Osteoblast (primary cell): ENCODE results near the gene CCNYL1. TPM values are rescaled to one million over a fixed set of nuclear protein-coding genes. Genes with fewer than 3 reads are reported as not detected.

Experiments
- DNase-seq: peaks from one replicate; pipeline ENCODE4 v3.0.0; 2011; ENCODE audit warnings: low spot score, mixed read lengths; ENCODE audit not compliant: insufficient read length; ENCODE audit errors: missing footprints
- H2AFZ ChIP-seq: 2 replicates; pipeline ENCODE4 v1.6.0; 2011; ENCODE audit warnings: mild to moderate bottlenecking, low read length
- H3K27ac ChIP-seq: 2 replicates; pipeline ENCODE4 v1.5.1; 2011; ENCODE audit warnings: mild to moderate bottlenecking, low read depth, low read length, moderate library complexity
- H3K27me3 ChIP-seq: 2 replicates; pipeline ENCODE4 v1.6.0; 2012; ENCODE audit warnings: mild to moderate bottlenecking, control low read depth, inconsistent platforms, low read length, moderate library complexity; ENCODE audit not compliant: insufficient read depth
- H3K36me3 ChIP-seq: 2 replicates; pipeline ENCODE4 v1.5.1; 2011; ENCODE audit warnings: mild to moderate bottlenecking, low read length, control low read depth, moderate library complexity; ENCODE audit not compliant: insufficient read depth
- H3K4me1 ChIP-seq: 2 replicates; pipeline ENCODE4 v1.5.1; 2011; ENCODE audit warnings: mild to moderate bottlenecking, low read length, control low read depth, moderate library complexity; ENCODE audit not compliant: insufficient read depth
- H3K4me2 ChIP-seq: 2 replicates; pipeline ENCODE4 v1.6.0; 2011; ENCODE audit warnings: mild to moderate bottlenecking, low read length; ENCODE audit not compliant: insufficient read depth
- H3K4me3 ChIP-seq: fragments of 200-600 bp; sonication (generic); 3 replicates; pipeline ENCODE4 v1.5.1; 2012; ENCODE audit warnings: mild to moderate bottlenecking, low read length, inconsistent platforms; ENCODE audit not compliant: insufficient read depth
- H3K79me2 ChIP-seq: 2 replicates; pipeline ENCODE4 v1.6.0; 2012; ENCODE audit warnings: mild to moderate bottlenecking, low read length, control low read depth, inconsistent platforms; ENCODE audit not compliant: insufficient read depth
- H3K9me3 ChIP-seq: 2 replicates; pipeline ENCODE4 v1.5.1; 2011; ENCODE audit warnings: low read depth, low read length, control low read depth
- H4K20me1 ChIP-seq: 2 replicates; pipeline ENCODE4 v1.6.0; 2012; ENCODE audit warnings: mild to moderate bottlenecking, low read length, control low read depth; ENCODE audit not compliant: insufficient read depth
- total RNA-seq: library from RNA; depleted of rRNA; stranded (reverse); fragments of >200 nt; gene quantifications from 2 replicates; pipeline ENCODE4 v1.2.3, GENCODE V29; 2012
- TF ChIP-seq, protein P1 (sequence below): IDR thresholded peaks from 2 replicates; pipeline ENCODE4 v1.5.1; 2011; ENCODE audit warnings: mild to moderate bottlenecking, low read depth, low read length, moderate library complexity; ENCODE audit errors: extremely low read depth

CCNYL1 gene
- total RNA-seq, 1 donor = 15.9 TPM

DNA sequence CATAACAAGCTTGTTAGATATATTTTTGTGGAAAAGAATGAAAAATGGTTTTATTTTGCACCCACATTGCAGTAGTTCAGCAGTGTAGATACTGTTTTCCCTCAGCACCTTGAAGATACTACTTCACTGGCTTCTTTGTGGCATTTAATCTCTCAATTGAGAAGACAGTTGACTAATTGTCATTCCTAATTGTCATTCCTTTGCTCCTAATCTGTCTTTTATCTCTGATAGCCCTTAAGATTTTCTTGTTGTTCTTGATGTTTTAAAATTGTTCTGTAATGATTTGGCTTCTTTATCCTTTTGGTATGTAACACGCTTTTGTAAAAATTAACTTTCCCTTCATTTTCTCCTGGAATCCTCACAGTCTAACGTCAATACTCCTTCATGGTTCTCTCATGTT is 38.0 kb upstream of the CCNYL1 start:
- Histone ChIP-seq H3K4me1 (peaks cover 14% of the 10 kb centered on the region), H3K27me3 (no peaks in the 10 kb centered on the region), H3K4me3 (no peak overlapping the region), H3K4me2 (no peak overlapping the region), H3K79me2 (no peaks in the 10 kb centered on the region), H3K27ac (no peak overlapping the region), H4K20me1 (no peaks in the 10 kb centered on the region), H2AFZ (no peak overlapping the region), H3K9me3 (no peaks in the 10 kb centered on the region), H3K36me3 (no peaks in the 10 kb centered on the region)
- no peak for DNase-seq
- TF ChIP-seq, protein P1, sequence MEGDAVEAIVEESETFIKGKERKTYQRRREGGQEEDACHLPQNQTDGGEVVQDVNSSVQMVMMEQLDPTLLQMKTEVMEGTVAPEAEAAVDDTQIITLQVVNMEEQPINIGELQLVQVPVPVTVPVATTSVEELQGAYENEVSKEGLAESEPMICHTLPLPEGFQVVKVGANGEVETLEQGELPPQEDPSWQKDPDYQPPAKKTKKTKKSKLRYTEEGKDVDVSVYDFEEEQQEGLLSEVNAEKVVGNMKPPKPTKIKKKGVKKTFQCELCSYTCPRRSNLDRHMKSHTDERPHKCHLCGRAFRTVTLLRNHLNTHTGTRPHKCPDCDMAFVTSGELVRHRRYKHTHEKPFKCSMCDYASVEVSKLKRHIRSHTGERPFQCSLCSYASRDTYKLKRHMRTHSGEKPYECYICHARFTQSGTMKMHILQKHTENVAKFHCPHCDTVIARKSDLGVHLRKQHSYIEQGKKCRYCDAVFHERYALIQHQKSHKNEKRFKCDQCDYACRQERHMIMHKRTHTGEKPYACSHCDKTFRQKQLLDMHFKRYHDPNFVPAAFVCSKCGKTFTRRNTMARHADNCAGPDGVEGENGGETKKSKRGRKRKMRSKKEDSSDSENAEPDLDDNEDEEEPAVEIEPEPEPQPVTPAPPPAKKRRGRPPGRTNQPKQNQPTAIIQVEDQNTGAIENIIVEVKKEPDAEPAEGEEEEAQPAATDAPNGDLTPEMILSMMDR = no peak

DNA sequence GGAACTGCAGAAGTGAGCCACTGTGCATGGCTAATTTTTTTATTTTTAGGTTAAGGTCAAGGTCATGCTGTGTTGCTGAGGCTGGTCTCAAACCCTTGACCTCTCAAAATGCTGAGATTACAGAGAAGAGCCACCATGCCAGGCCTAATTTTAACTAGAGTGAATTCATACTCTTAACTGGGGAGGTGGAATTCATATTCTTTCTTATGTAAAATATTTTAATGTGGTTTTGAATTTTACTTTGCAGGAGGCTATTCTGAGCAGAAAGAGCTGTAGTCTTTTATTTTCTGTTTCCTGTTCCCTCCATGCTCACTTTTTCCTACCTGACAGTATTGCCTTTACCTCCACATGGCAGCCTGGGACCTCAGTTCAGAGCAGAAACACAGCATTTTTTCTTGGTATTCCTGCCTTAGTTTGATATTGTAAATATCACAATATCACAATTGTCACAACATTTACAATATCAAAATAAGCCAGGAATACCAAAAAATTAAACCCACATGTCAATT is 37.1 kb upstream of the CCNYL1 start:
- Histone ChIP-seq H3K27ac (no peak overlapping the region), H3K4me1 (peaks cover 14% of the 10 kb centered on the region), H3K27me3 (peaks cover 1% of the 10 kb centered on the region), H2AFZ (no peak overlapping the region), H3K79me2 (no peaks in the 10 kb centered on the region), H4K20me1 (no peaks in the 10 kb centered on the region), H3K36me3 (no peaks in the 10 kb centered on the region), H3K4me2 (no peak overlapping the region), H3K9me3 (no peaks in the 10 kb centered on the region), H3K4me3 (no peak overlapping the region)
- no peak for DNase-seq
- TF ChIP-seq, protein P1 = no peak

DNA sequence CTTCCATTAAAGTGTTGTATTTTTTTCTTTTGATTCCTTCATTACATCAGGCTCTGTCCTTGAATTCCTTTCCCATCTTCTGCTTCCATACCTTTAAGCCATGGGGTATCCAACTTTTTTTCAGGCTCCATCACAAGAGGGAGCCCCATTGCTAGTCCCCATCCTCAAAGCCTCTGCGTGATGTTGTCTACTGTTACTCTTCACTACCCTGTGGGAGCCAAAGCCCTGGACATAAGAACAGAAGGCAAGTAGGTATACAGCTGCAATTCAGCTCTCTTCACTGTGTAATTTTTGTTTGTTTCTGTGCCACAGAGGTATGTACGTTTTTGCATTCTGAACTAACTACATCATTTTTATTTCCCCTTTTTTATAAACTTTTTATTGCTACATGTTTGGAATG is 36.6 kb upstream of the CCNYL1 start:
- H4K20me1 ChIP-seq = no peaks in the 10 kb centered on the region
- no peaks in the 10 kb centered on the region for H3K79me2 ChIP-seq
- no peak overlapping the region for H3K4me3 ChIP-seq
- H2AFZ ChIP-seq = no peak overlapping the region
- H3K4me2 ChIP-seq = no peak overlapping the region
- H3K27me3 ChIP-seq = peaks cover 3% of the 10 kb centered on the region
- H3K9me3 ChIP-seq = no peaks in the 10 kb centered on the region
- no peaks in the 10 kb centered on the region for H3K36me3 ChIP-seq
- H3K4me1 ChIP-seq = peaks cover 14% of the 10 kb centered on the region
- DNase-seq = no peak
- TF ChIP-seq, protein P1 = no peak
- no peak overlapping the region for H3K27ac ChIP-seq

DNA sequence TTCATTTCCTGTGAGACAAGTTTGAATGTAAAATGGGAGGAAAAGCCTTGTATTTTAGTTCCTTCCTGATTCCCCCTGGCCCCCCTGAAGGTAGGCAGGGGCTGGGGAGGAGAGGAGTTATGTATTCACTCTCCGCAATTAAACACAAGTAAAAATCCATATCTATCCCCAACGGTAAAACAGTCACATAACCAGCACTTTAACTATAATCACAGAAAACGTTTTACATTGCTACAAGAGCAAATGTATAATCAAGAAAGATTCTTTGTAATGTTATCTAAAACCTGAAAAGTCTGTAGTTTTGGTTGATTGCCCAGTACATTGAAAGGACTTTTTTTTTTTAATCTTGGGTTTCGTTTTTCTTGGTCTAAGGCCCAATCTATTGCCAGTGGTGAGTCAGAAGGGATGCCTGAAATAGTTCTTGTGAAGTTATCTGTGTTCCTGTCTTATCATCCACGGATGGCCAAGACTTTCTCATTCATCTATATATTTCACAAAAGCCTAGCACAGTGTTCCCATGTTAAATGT is 34.5 kb upstream of the CCNYL1 start:
- Histone ChIP-seq H3K27me3 (peaks cover 6% of the 10 kb centered on the region), H2AFZ (no peak overlapping the region), H3K4me1 (peaks cover 12% of the 10 kb centered on the region), H3K4me2 (peak overlapping the region; percentile 52), H3K27ac (peak overlapping the region; percentile 45), H3K4me3 (no peak overlapping the region), H3K79me2 (no peaks in the 10 kb centered on the region), H3K9me3 (no peaks in the 10 kb centered on the region), H4K20me1 (no peaks in the 10 kb centered on the region), H3K36me3 (no peaks in the 10 kb centered on the region)
- TF ChIP-seq, protein P1 = no peak
- DNase-seq = peak; percentile 94
